Body of pancreas (tissue), 4 donors: ENCODE data around the gene PRKCB. TPM values are rescaled to one million over a fixed set of nuclear protein-coding genes. Genes with fewer than 3 reads are reported as not detected.

ENCODE experiments used
- ATAC-seq: fragments of 150-250 bp; one replicate; pipeline ENCODE4 v1.9.1; 2016
- DNase-seq, 4 donors: peaks; one replicate each; pipeline ENCODE4 v3.0.0-alpha.2; 2019
- H3K27ac ChIP-seq, 4 donors: fragments of 200-600 bp; sonication (generic); 1 replicate in 3 of 4; 2 replicates in 1 of 4; pipeline versions ENCODE4 v1.5.1 to v1.6.1; 2016 to 2019; ENCODE audit warnings: mild to moderate bottlenecking in 1 of 4, mixed read lengths in 1 of 4, moderate library complexity in 1 of 4
- H3K27me3 ChIP-seq, 2 donors: fragments of 200-600 bp; sonication (generic); one replicate each; pipeline ENCODE4 v1.6.0; 2016; ENCODE audit warnings: mild to moderate bottlenecking in 1 of 2
- H3K36me3 ChIP-seq, 2 donors: fragments of 200-600 bp; sonication (generic); replicated peaks in 1 of 2; 2 replicates each; pipeline ENCODE4 v1.5.1; 2016; ENCODE audit warnings: low read depth in 2 of 2; ENCODE audit not compliant: insufficient read depth in 1 of 2
- H3K4me1 ChIP-seq: fragments of 200-600 bp; sonication (generic); one replicate; pipeline ENCODE4 v1.6.0; 2016
- H3K4me3 ChIP-seq, 2 donors: fragments of 200-600 bp; sonication (generic); 1 replicate in 1 of 2; 2 replicates in 1 of 2; pipeline ENCODE4 v1.5.1; 2016 to 2019
- H3K9me3 ChIP-seq, 3 donors: fragments of 200-600 bp; sonication (generic); 1 replicate in 2 of 3; 2 replicates in 1 of 3; pipeline ENCODE4 v1.5.1; 2016
- POLR2A ChIP-seq, 3 donors: fragments of 450-650 bp; IDR thresholded peaks; one replicate each; pipeline ENCODE4 v1.6.1; 2016; ENCODE audit warnings: antibody characterized with exemption in 3 of 3, mild to moderate bottlenecking in 2 of 3
- WGBS, 2 donors: methylation state at CpG; one replicate each; pipeline ENCODE4 v1.1.5; 2017; 5-methylcytosine and 5-hydroxymethylcytosine counted together
- intact Hi-C: fragments of 100-400 bp; cut with DNase I; formaldehyde crosslinking; loops from one replicate; pipeline ENCODE4 v1.15.1; 2023
- total RNA-seq, 2 donors: library from RNA; depleted of rRNA; stranded (reverse); fragments of >200 nt; gene quantifications; one replicate each; pipeline ENCODE4 v1.1.0, GENCODE V29; 2016
- TF ChIP-seq, protein P1 (sequence below), 7 experiments: fragments of 450-650 bp in 4 of 7; fragments of 200-600 bp in 3 of 7; sonication (generic) in 3 of 7; IDR thresholded peaks; one replicate each; pipeline ENCODE4 v1.5.1; 2016 to 2019; ENCODE audit warnings: antibody characterized with exemption in 7 of 7

The PRKCB gene
- total RNA-seq, 2 donors from 2014 or later, result 0.33 to 10.6 TPM

DNA sequence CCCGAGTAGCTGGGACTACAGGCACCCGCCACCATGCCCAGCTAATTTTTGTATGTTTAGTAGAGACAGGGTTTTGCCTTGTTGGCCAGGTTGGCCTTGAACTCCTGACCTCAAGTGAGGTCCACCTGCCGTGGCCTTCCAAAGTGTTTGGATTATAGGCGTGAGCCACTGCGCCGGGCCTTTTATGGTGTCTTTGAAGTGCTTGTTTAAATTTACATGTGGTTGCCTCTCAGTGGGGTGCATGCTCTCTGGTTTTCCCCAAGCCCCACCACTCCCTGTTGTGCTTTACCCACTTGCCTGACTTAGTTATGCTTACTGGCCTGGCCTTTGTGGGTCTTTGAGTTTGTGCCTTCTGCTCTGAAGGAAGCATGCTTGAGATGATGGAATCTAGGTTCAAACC, 132.0 kb downstream of the PRKCB start:
- TF ChIP-seq POLR2A (IDR thresholded peaks at IDR 0.05), result no peak
- TF ChIP-seq, protein P1, sequence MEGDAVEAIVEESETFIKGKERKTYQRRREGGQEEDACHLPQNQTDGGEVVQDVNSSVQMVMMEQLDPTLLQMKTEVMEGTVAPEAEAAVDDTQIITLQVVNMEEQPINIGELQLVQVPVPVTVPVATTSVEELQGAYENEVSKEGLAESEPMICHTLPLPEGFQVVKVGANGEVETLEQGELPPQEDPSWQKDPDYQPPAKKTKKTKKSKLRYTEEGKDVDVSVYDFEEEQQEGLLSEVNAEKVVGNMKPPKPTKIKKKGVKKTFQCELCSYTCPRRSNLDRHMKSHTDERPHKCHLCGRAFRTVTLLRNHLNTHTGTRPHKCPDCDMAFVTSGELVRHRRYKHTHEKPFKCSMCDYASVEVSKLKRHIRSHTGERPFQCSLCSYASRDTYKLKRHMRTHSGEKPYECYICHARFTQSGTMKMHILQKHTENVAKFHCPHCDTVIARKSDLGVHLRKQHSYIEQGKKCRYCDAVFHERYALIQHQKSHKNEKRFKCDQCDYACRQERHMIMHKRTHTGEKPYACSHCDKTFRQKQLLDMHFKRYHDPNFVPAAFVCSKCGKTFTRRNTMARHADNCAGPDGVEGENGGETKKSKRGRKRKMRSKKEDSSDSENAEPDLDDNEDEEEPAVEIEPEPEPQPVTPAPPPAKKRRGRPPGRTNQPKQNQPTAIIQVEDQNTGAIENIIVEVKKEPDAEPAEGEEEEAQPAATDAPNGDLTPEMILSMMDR (IDR thresholded peaks at IDR 0.05), result no peak
- no peak for DNase-seq

DNA sequence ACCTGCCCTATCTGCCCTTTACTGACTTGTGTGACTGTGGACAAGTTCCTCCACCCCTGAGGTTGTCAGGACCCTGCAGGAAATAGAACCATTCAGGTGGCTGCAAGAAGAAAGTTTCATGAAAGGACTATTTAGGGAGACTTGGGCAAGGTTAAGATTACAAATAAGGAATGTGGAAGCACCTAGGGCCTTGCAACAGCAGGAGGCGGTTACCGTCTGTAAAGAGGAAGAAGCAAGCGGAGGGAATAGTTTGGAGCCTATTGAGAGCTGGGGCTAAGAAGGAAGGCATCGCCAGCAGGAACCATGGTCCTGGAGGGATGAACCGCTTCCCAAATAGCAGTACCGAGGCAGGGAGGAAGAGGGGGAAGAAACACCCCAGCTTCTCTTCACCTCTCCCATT, 132.4 kb downstream of the PRKCB start:
- WGBS, 2 donors, result 69 to 72% methylated on average over 6 of the region's 6 CpGs
- H3K36me3 ChIP-seq, result no peaks in the 10 kb centered on the region
- H3K4me1 ChIP-seq, result no peaks in the 10 kb centered on the region
- H3K9me3 ChIP-seq, result no peaks in the 10 kb centered on the region
- TF ChIP-seq POLR2A (IDR thresholded peaks at IDR 0.05), result no peak
- TF ChIP-seq, protein P1 (IDR thresholded peaks at IDR 0.05), result no peak
- DNase-seq (no peak), ATAC-seq (no peak)
- intact Hi-C loops, result no loop called here
- no peak overlapping the region for H3K27ac ChIP-seq
- no peak overlapping the region for H3K4me3 ChIP-seq
- H3K27me3 ChIP-seq, result no peaks in the 10 kb centered on the region

More for the DNA sequence above, 132.0 kb downstream of the PRKCB start:
- Histone ChIP-seq H3K36me3 (no peaks in the 10 kb centered on the region), H3K9me3 (no peaks in the 10 kb centered on the region), H3K4me3 (no peak overlapping the region), H3K4me1 (no peaks in the 10 kb centered on the region), H3K27me3 (no peaks in the 10 kb centered on the region), H3K27ac (no peak overlapping the region)
- WGBS, 2 donors, result 73 to 81% methylated on average over 5 to 6 of the region's 6 CpGs
- ATAC-seq, result no peak
- intact Hi-C loops, result no loop called here

DNA sequence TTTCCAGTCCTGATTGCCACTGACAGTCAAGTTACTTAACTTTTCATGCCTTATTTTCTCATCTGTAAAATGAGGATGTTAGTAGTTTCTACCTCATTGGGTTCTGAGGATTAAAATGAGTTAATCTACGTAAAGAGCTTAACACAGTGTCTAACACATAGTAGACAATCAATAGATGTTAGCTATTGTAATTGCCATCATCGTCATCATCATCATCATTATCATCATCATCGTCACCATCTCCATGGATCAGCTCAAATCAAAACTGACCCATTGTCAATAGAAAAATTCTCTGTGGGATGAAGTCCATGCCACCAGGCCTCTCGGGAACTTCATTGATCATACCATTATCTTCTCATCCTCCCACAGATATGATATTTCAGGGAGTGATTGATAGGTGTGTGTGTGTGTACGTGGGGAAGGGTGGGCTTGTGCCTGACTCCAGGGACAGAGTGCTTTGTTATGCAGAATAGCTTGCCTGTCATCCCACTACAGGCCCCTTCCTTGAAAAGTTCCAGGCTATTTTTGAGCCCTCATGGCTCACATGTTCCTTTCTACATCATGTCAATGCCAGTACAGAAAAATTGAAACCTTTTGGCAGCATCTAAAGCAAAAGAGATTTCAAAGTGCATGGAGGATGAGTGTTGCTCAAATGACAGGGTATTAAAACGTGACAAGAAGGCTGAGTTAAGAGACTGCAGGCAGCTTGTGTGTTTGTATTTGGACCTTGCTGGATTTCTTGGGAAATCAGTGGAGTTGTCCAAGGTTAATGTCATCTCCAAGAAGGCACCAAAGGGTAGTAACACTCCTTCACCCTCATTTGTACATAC, 133.9 kb downstream of the PRKCB start:
- ATAC-seq, result no peak
- DNase-seq, result no peak
- TF ChIP-seq, protein P1 (IDR thresholded peaks at IDR 0.05), result no peak
- no peak for TF ChIP-seq POLR2A (IDR thresholded peaks at IDR 0.05)
- intact Hi-C loops, result no loop called here
- Histone ChIP-seq H3K4me1 (no peaks in the 10 kb centered on the region), H3K36me3 (no peaks in the 10 kb centered on the region), H3K27me3 (no peaks in the 10 kb centered on the region), H3K9me3 (no peaks in the 10 kb centered on the region), H3K4me3 (no peak overlapping the region), H3K27ac (no peak overlapping the region)
- 50 to 52% methylated on average over 6 of the region's 6 CpGs for WGBS, 2 donors

DNA sequence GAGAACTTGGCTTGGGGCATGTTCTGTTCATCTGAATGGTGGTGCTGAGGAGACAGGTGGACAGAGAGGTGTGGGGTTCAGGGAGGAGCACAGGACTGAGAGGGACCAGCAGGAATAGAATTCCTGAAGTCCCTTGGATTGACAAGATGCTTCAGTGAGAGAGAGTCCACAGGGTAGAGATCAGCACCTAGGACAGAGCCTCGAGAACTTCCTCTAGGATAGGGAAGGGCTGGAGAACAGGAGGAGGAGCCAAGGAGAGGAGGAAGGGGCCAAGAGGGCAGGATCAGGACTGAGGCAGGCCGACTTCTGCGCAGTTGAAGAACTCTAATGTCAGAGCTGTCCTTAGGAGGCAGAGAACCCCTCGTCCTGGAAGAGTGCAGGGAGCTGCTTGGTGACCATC, 138.4 kb downstream of the PRKCB start:
- TF ChIP-seq POLR2A (IDR thresholded peaks at IDR 0.05), result no peak
- TF ChIP-seq, protein P1 (IDR thresholded peaks at IDR 0.05), result no peak
- no peak overlapping the region for H3K4me3 ChIP-seq
- H3K27me3 ChIP-seq, result no peaks in the 10 kb centered on the region
- H3K9me3 ChIP-seq, result no peaks in the 10 kb centered on the region
- no peaks in the 10 kb centered on the region for H3K4me1 ChIP-seq
- 15 to 28% methylated on average over 4 of the region's 4 CpGs for WGBS, 2 donors
- DNase-seq (no peak), ATAC-seq (no peak)
- intact Hi-C loops, result no loop called here
- H3K36me3 ChIP-seq, result no peaks in the 10 kb centered on the region
- H3K27ac ChIP-seq, result no peak overlapping the region

DNA sequence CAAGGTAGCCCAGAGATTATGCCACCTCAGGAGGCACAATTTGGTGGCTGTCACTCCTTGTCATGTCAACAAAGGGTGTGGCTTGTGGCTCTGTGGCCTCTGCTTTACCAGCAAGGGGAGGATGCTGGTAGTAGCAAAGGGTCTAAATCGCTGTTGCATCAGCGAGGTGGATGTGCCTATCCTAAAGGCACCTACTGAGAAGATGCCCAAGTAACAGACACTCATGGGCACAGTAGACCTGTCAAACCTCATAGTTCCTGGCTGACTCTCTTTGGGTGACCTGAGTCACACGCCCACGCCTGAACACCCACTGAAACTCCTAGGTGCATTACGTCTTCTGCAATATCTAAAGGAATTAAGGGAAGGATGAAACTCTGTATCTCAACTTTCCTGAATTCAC, 139.5 kb downstream of the PRKCB start:
- H3K4me1 ChIP-seq, result no peaks in the 10 kb centered on the region
- WGBS, 2 donors, result 66 to 85% methylated on average over 4 to 5 of the region's 5 CpGs
- H3K4me3 ChIP-seq, result no peak overlapping the region
- H3K27me3 ChIP-seq, result no peaks in the 10 kb centered on the region
- no peak overlapping the region for H3K27ac ChIP-seq
- TF ChIP-seq POLR2A (IDR thresholded peaks at IDR 0.05), result no peak
- intact Hi-C loops, result no loop called here
- H3K9me3 ChIP-seq, result no peaks in the 10 kb centered on the region
- DNase-seq (no peak), ATAC-seq (no peak)
- H3K36me3 ChIP-seq, result no peaks in the 10 kb centered on the region
